Measurements from ENCODE around the gene GTF3A.
A peak's percentile ranks its signal among the peaks of the same experiment; 100 is the strongest.

GTF3A gene

DNA sequence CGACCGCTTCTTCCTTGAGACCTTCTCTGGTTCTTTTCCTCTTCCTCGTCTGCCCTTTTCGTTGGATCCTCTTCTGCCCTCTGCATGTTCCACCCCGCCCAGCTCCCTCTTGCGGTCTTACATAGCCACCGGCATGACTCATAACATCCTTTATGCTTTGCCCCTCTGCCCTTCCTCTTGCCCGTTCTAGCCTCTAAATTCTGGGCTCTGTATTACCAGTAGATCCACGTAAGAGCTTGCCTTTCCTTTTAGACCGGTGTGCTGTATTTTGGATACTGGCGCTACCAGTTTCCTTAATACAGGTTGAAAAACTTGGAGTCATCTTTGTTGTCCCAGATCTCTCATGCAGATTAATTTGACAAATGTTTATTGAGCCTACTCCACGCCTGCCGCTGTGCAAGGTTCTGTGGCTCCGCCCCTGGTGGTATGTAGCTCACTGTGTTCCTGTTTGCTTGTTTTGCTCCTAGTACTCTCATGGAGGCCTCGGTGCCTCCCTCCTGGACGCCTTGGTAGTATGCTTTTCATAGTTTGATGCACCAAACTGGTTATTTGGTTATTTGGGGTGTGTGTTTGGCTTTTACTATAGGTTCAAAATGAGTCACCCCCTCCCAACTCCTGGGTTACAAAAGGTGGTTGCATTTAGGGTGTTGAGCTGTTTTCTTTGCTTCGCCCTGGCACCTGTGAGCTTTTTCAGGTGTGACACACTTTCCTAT is 1.7 kb downstream of the GTF3A start:
- peak overlapping the region; percentile 93 for H3K27ac ChIP-seq
- POLR2A ChIA-PET (ENCODE audit: low non-redundant PET): interaction anchor here (0.6 to 2.1 kb wide), 2 partner anchors 23 to 335 kb away, joined by 3 to 10 read pairs; partner anchors contain the start of gene MTIF3
- DNase-seq (ENCODE audit: low spot score): peak; percentile 82
- TF ChIP-seq, protein P1, sequence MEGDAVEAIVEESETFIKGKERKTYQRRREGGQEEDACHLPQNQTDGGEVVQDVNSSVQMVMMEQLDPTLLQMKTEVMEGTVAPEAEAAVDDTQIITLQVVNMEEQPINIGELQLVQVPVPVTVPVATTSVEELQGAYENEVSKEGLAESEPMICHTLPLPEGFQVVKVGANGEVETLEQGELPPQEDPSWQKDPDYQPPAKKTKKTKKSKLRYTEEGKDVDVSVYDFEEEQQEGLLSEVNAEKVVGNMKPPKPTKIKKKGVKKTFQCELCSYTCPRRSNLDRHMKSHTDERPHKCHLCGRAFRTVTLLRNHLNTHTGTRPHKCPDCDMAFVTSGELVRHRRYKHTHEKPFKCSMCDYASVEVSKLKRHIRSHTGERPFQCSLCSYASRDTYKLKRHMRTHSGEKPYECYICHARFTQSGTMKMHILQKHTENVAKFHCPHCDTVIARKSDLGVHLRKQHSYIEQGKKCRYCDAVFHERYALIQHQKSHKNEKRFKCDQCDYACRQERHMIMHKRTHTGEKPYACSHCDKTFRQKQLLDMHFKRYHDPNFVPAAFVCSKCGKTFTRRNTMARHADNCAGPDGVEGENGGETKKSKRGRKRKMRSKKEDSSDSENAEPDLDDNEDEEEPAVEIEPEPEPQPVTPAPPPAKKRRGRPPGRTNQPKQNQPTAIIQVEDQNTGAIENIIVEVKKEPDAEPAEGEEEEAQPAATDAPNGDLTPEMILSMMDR (conservative IDR thresholded peaks at IDR 0.05; ENCODE audit: low read depth): peak; percentile 48
- CTCF ChIA-PET: interaction anchor here (0.5 to 2.3 kb wide), 7 partner anchors 11 to 454 kb away, joined by 3 to 11 read pairs (median 4); no protein-coding TSS in a partner anchor

GRCh38 chr13:27427641-27428040 is 3.2 kb downstream of the GTF3A start:
- TF ChIP-seq, protein P1 (conservative IDR thresholded peaks at IDR 0.05; ENCODE audit: low read depth): no peak
- H3K27ac ChIP-seq: peak overlapping the region; percentile 93
- POLR2A ChIA-PET (ENCODE audit: low non-redundant PET): no interaction called here
- DNase-seq (ENCODE audit: low spot score): no peak
- CTCF ChIA-PET: interaction anchor here (0.7 kb wide), 1 partner anchor 535 kb away, joined by 3 read pairs; no protein-coding TSS in a partner anchor

DNA sequence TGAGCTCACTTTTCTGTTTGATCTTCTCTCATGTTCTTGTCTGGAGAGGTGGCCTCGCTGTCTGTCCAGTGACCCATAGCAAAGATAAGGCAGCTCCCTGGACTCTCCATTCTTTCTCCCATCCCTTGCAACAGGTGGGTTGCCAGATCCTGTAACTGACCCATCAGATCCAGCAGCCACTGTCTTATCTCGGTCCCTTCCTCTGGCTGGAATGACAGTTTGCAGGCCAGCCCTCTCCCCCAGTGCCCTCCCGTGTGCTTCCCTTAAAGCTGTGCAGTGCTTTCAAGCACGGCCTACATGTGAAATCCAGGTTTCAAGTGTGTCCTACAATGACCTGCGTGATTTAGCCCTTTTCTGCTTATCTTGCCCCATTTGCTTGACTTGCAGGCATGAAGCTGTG is 3.7 kb downstream of the GTF3A start:
- no peak for DNase-seq (ENCODE audit: low spot score)
- TF ChIP-seq, protein P1 (conservative IDR thresholded peaks at IDR 0.05; ENCODE audit: low read depth): no peak
- CTCF ChIA-PET: interaction anchor here (0.5 kb wide), 1 partner anchor 21 kb away, joined by 3 read pairs; no protein-coding TSS in a partner anchor
- POLR2A ChIA-PET (ENCODE audit: low non-redundant PET): no interaction called here
- H3K27ac ChIP-seq: peak overlapping the region; percentile 93

GRCh38 chr13:27432180-27432579 is 7.8 kb downstream of the GTF3A start:
- TF ChIP-seq, protein P1 (conservative IDR thresholded peaks at IDR 0.05; ENCODE audit: low read depth): no peak
- no peak for DNase-seq (ENCODE audit: low spot score)
- POLR2A ChIA-PET (ENCODE audit: low non-redundant PET): interaction anchor here (0.7 kb wide), 1 partner anchor 188 kb away, joined by 3 read pairs; the partner anchor contains the start of gene LNX2
- H3K27ac ChIP-seq: no peak overlapping the region
- CTCF ChIA-PET: no interaction called here

DNA sequence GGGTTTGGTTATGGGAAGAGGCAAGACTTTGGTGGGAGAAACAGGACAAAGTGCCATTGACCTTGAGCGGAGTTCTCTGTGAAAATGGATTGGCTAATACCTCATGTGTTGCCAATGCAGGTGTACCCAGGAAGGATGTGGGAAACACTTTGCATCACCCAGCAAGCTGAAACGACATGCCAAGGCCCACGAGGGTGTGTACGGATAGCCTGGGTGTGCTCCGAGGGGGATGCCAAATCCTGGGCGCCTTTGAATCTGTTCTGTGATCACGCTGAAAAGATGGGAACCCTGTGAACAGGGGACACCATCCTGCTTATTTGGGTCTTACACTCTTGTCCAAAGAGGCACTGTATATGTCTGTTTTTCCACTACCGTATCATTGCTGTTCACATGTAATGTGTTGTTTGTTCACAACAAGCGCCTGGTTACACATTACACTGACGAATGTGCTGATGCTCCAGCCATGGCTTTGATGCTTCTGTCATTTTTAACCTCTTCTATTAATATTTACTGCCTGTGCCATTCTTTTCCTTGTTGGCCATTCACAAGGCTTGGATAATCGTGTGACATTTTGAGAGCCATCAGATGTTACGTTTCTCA is 8.3 kb downstream of the GTF3A start:
- H3K27ac ChIP-seq: no peak overlapping the region
- ChIA-PET CTCF (interaction anchor here (0.7 kb wide), 1 partner anchor 546 kb away, joined by 5 read pairs; no protein-coding TSS in a partner anchor), POLR2A (ENCODE audit: low non-redundant PET) (interaction anchor here (0.7 kb wide), 1 partner anchor 187 kb away, joined by 3 read pairs; the partner anchor contains the start of gene LNX2)
- TF ChIP-seq, protein P1 (conservative IDR thresholded peaks at IDR 0.05; ENCODE audit: low read depth): no peak
- DNase-seq (ENCODE audit: low spot score): no peak

DNA sequence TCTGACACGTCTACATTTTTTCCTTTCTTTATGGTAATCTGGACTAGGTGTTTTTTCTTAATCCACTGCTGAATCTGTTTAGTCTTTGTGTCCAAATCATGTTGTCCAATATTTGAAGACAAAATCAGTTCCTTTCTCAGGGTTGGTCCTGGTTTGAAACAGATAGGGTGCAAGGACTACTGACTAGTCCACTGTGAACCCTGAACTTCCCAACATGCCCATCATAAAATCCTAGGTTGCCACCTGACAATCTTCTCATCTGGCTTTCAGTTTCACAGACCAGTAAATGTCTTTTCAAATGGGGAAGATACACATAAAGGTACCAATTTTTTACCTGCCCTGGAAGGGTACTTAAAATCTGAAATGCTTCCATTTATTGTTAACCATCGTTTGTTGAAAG is 12.7 kb downstream of the GTF3A start:
- POLR2A ChIA-PET (ENCODE audit: low non-redundant PET): interaction anchor here (0.7 kb wide), 1 partner anchor 12 kb away, joined by 6 read pairs; no protein-coding TSS in a partner anchor
- H3K27ac ChIP-seq: no peak overlapping the region

More for the DNA sequence above, 12.7 kb downstream of the GTF3A start:
- CTCF ChIA-PET: no interaction called here
- TF ChIP-seq, protein P1 (conservative IDR thresholded peaks at IDR 0.05; ENCODE audit: low read depth): no peak
- no peak for DNase-seq (ENCODE audit: low spot score)
